ENCODE results near the gene CUL9.

The CUL9 gene

DNA sequence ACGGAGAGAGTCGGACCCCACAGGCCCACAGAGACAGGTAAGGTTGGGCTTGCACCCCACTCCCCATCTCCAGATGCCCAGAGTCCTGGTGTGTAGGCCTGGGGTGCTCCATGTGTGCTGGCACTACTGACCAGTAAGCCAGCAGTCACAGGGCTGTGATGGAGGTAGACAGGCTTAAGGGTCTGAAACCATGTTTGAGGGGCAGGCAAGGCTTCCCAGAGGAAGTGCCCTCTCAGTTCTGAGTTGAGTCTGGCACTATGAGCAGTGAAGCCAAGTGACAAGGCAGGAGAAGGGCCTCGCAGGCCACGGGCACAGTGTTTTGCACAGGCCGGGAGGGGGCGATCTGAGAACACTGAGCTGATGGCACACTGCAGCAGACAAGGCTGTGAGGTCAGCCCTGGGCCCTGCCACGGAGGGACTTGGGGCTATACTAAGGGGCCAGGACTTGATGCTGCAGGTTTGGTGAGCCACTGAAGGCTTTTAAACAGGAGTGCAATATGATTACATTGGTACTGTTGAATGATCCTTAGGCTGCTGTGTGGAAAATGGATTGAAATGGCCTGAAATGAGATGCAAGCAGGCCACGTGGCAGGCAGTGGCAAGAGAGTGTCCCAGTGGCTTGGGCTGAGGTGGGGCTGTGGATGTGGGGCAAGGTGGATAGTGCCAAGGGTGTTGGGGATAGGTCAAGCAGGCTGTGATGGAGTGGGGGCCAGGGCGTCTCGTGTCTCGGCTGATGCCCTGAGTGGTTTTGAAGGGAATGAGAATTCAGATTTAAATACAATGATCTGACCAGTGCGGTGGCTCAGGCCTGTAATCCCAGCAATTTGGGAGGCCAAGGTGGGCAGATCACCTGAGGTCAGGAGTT lies 81.5 kb downstream of the CUL9 start:
- no peak for TF ChIP-seq GABPA (IDR thresholded peaks at IDR 0.05; ENCODE audit: low read depth)
- TF ChIP-seq, protein P1, sequence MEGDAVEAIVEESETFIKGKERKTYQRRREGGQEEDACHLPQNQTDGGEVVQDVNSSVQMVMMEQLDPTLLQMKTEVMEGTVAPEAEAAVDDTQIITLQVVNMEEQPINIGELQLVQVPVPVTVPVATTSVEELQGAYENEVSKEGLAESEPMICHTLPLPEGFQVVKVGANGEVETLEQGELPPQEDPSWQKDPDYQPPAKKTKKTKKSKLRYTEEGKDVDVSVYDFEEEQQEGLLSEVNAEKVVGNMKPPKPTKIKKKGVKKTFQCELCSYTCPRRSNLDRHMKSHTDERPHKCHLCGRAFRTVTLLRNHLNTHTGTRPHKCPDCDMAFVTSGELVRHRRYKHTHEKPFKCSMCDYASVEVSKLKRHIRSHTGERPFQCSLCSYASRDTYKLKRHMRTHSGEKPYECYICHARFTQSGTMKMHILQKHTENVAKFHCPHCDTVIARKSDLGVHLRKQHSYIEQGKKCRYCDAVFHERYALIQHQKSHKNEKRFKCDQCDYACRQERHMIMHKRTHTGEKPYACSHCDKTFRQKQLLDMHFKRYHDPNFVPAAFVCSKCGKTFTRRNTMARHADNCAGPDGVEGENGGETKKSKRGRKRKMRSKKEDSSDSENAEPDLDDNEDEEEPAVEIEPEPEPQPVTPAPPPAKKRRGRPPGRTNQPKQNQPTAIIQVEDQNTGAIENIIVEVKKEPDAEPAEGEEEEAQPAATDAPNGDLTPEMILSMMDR (IDR thresholded peaks at IDR 0.05; ENCODE audit: insufficient read depth, low read length), result peak; percentile 87
- H3K27me3 ChIP-seq (ENCODE audit: insufficient read depth, poor library complexity, severe bottlenecking), result peaks cover 10% of the 10 kb centered on the region
- H3K4me3 ChIP-seq (replicated peaks; ENCODE audit: insufficient read depth, low read length), result no peak overlapping the region
- peak; percentile 39 to 80 for DNase-seq (ENCODE audit: low read depth in 1 of 2, low spot score in 1 of 2)
- H3K27ac ChIP-seq (replicated peaks), result no peak overlapping the region

DNA sequence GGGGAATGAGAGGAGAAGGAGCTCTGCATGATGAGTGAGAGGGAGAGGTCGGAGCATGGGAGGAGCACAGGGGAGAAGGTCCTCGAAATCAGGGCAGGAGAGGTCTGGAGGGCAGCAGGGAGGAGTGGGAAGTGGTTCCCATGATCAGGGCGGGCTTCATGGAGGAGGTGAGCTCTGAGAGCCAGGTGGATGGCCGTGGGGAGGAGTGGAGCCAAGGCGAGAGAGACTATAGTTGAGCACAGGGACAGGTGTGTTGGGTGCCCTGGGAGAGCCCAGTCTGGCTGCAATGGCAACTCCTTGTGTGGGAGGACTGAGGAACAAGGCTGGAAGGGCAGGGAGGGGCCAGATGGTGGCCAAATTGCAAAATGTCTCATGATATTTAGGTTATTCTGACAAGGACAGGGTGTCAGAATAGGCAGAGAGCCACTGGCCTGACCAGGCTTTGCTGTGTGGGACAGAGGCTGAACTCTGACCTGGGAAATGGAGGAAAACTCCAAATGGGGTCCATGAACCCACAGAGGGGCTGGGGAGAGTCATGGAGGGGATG lies 82.7 kb downstream of the CUL9 start:
- TF ChIP-seq GABPA (IDR thresholded peaks at IDR 0.05; ENCODE audit: low read depth), result no peak
- TF ChIP-seq, protein P2, sequence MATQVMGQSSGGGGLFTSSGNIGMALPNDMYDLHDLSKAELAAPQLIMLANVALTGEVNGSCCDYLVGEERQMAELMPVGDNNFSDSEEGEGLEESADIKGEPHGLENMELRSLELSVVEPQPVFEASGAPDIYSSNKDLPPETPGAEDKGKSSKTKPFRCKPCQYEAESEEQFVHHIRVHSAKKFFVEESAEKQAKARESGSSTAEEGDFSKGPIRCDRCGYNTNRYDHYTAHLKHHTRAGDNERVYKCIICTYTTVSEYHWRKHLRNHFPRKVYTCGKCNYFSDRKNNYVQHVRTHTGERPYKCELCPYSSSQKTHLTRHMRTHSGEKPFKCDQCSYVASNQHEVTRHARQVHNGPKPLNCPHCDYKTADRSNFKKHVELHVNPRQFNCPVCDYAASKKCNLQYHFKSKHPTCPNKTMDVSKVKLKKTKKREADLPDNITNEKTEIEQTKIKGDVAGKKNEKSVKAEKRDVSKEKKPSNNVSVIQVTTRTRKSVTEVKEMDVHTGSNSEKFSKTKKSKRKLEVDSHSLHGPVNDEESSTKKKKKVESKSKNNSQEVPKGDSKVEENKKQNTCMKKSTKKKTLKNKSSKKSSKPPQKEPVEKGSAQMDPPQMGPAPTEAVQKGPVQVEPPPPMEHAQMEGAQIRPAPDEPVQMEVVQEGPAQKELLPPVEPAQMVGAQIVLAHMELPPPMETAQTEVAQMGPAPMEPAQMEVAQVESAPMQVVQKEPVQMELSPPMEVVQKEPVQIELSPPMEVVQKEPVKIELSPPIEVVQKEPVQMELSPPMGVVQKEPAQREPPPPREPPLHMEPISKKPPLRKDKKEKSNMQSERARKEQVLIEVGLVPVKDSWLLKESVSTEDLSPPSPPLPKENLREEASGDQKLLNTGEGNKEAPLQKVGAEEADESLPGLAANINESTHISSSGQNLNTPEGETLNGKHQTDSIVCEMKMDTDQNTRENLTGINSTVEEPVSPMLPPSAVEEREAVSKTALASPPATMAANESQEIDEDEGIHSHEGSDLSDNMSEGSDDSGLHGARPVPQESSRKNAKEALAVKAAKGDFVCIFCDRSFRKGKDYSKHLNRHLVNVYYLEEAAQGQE (IDR thresholded peaks at IDR 0.05; ENCODE audit: insufficient replicate concordance, low read depth), result no peak
- TF ChIP-seq POLR2AphosphoS5 (IDR thresholded peaks at IDR 0.05; ENCODE audit: low read depth), result no peak
- TF ChIP-seq, protein P1 (IDR thresholded peaks at IDR 0.05; ENCODE audit: insufficient read depth, low read length), result no peak
- no peak for TF ChIP-seq SPI1 (IDR thresholded peaks at IDR 0.05; ENCODE audit: borderline replicate concordance, low read depth)
- no peak for DNase-seq (ENCODE audit: low read depth in 1 of 2, low spot score in 1 of 2)
- H3K27ac ChIP-seq (replicated peaks), result no peak overlapping the region
- peaks cover 21% of the 10 kb centered on the region for H3K27me3 ChIP-seq (ENCODE audit: insufficient read depth, poor library complexity, severe bottlenecking)
- H3K4me3 ChIP-seq (replicated peaks; ENCODE audit: insufficient read depth, low read length), result no peak overlapping the region

DNA sequence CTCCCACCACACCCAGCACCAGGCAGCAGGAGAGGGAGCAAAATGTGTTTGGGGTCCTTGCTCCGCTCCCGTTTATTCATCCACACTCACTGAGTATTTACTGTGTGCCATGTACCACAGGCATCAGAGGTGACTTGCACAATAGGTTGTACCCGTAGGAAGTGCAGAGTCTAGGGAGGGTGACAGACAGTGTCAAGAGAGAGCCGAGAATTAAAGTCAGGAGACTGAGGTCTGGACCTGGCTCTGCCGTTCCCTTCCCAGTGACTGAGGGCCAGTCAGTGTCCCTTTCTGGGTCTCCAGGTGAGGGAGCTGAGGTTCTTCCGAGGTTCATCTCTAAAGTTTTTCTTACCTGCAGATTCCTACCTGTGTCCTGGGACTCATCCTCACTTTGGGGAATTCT lies 83.6 kb downstream of the CUL9 start:
- H3K4me3 ChIP-seq (replicated peaks; ENCODE audit: insufficient read depth, low read length), result no peak overlapping the region
- H3K27me3 ChIP-seq (ENCODE audit: insufficient read depth, poor library complexity, severe bottlenecking), result peaks cover 29% of the 10 kb centered on the region
- no peak for TF ChIP-seq SPI1 (IDR thresholded peaks at IDR 0.05; ENCODE audit: borderline replicate concordance, low read depth)
- TF ChIP-seq, protein P1 (IDR thresholded peaks at IDR 0.05; ENCODE audit: insufficient read depth, low read length), result no peak
- TF ChIP-seq GABPA (IDR thresholded peaks at IDR 0.05; ENCODE audit: low read depth), result no peak
- no peak overlapping the region for H3K27ac ChIP-seq (replicated peaks)
- DNase-seq (ENCODE audit: low read depth in 1 of 2, low spot score in 1 of 2), result no peak

DNA sequence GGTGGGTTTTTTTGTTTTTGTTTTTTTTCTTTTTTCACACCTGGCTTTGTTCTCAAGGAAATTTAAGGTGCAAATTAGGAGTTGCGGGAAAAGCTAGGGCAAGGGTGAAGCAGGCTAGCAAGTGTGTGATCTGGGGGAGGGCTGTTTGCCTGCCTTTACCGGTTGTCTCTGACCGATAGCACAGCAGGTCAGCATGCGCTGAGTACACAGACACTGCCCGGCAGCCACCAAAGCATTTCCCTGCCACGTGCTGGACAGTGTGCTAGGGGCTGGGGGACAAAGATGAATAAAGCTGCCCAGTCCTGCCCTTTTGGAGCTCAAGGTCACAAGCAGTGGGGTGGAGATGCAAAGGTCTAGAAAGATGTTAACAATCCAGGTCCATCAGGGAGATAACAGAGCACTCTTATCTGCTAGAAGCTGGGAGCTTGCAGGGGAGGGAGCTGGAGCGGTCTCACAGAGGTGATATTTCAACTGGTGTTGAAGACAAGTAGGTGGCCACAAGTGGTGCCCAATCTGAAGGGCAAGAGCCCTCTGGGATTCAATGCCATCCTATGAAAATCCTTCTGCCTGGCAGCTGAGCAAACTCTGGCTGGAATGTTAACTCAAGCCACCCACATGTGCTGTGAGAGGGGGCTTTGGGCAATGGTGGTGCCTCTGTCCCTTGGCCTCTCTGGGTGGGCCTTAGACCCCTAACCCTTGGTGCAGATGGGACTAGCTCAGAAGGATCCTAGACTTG lies 85.8 kb downstream of the CUL9 start:
- Histone ChIP-seq H3K27ac (replicated peaks) (no peak overlapping the region), H3K27me3 (ENCODE audit: insufficient read depth, poor library complexity, severe bottlenecking) (peaks cover 38% of the 10 kb centered on the region), H3K4me3 (replicated peaks; ENCODE audit: insufficient read depth, low read length) (no peak overlapping the region)
- DNase-seq (ENCODE audit: low read depth in 1 of 2, low spot score in 1 of 2), result no peak
- TF ChIP-seq GABPA (IDR thresholded peaks at IDR 0.05; ENCODE audit: low read depth), result no peak
- TF ChIP-seq POLR2AphosphoS5 (IDR thresholded peaks at IDR 0.05; ENCODE audit: low read depth), result no peak
- TF ChIP-seq, protein P1 (IDR thresholded peaks at IDR 0.05; ENCODE audit: insufficient read depth, low read length), result no peak
- no peak for TF ChIP-seq SPI1 (IDR thresholded peaks at IDR 0.05; ENCODE audit: borderline replicate concordance, low read depth)
- TF ChIP-seq, protein P2 (IDR thresholded peaks at IDR 0.05; ENCODE audit: insufficient replicate concordance, low read depth), result no peak

All from HL-60 (cell line).